GM12878 (cell line): ENCODE results near the gene AGPAT4.

Experiments used
- ATF3 ChIP-seq: IDR thresholded peaks from 2 replicates; pipeline ENCODE4 v1.6.1; 2011; ENCODE audit warnings: low read depth, mild to moderate bottlenecking, low read length, moderate library complexity, borderline replicate concordance; ENCODE audit errors: extremely low read depth
- JUNB ChIP-seq: IDR thresholded peaks from 2 replicates; pipeline ENCODE4 v1.6.1; 2016; ENCODE audit warnings: antibody characterized with exemption, mild to moderate bottlenecking
- JUND ChIP-seq: IDR thresholded peaks from 2 replicates; pipeline ENCODE4 v1.6.1; 2012; ENCODE audit warnings: low read depth, mild to moderate bottlenecking, low read length, improper control_type of control experiment, moderate library complexity
- NFYA ChIP-seq: IDR thresholded peaks from 2 replicates; pipeline ENCODE4 v1.6.1; 2011; ENCODE audit warnings: low read depth, mild to moderate bottlenecking, low read length, improper control_type of control experiment, borderline replicate concordance
- POLR2A ChIP-seq: IDR thresholded peaks from 2 replicates; pipeline ENCODE4 v1.6.1; 2011; ENCODE audit warnings: low read depth, mild to moderate bottlenecking, low read length
- POLR2AphosphoS5 ChIP-seq: IDR thresholded peaks from 2 replicates; pipeline ENCODE4 v1.6.1; 2011; ENCODE audit warnings: mild to moderate bottlenecking, low read length, inconsistent platforms
- SPI1 ChIP-seq: IDR thresholded peaks from 2 replicates; pipeline ENCODE4 v1.6.1; 2011; ENCODE audit warnings: low read depth, mild to moderate bottlenecking, low read length, moderate library complexity, borderline replicate concordance; ENCODE audit not compliant: insufficient read depth
- TF ChIP-seq, protein P1 (sequence below), 3 experiments: IDR thresholded peaks in 2 of 3; conservative IDR thresholded peaks in 1 of 3; 2 replicates each; pipeline ENCODE4 v1.5.1; 2011; ENCODE audit warnings: low read depth in 3 of 3, low read length in 3 of 3, mild to moderate bottlenecking in 3 of 3, control low read depth in 2 of 3, moderate library complexity in 2 of 3, inconsistent platforms in 1 of 3, mixed read lengths in 1 of 3; ENCODE audit not compliant: control insufficient read depth in 2 of 3, insufficient read depth in 1 of 3; ENCODE audit errors: extremely low read depth in 1 of 3

- no peak for TF ChIP-seq POLR2AphosphoS5
- no peak for TF ChIP-seq POLR2A
- no peak for TF ChIP-seq JUND
- TF ChIP-seq JUNB: no peak
- TF ChIP-seq, protein P1, sequence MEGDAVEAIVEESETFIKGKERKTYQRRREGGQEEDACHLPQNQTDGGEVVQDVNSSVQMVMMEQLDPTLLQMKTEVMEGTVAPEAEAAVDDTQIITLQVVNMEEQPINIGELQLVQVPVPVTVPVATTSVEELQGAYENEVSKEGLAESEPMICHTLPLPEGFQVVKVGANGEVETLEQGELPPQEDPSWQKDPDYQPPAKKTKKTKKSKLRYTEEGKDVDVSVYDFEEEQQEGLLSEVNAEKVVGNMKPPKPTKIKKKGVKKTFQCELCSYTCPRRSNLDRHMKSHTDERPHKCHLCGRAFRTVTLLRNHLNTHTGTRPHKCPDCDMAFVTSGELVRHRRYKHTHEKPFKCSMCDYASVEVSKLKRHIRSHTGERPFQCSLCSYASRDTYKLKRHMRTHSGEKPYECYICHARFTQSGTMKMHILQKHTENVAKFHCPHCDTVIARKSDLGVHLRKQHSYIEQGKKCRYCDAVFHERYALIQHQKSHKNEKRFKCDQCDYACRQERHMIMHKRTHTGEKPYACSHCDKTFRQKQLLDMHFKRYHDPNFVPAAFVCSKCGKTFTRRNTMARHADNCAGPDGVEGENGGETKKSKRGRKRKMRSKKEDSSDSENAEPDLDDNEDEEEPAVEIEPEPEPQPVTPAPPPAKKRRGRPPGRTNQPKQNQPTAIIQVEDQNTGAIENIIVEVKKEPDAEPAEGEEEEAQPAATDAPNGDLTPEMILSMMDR (IDR thresholded peaks at IDR 0.05 in 2 of 3, conservative IDR thresholded peaks at IDR 0.05 in 1 of 3; ENCODE audit: control insufficient read depth in 2 of 3, extremely low read depth in 1 of 3, insufficient read depth in 1 of 3, low read depth in 3 of 3, low read length in 3 of 3): no peak
- TF ChIP-seq ATF3: no peak
- TF ChIP-seq NFYA: no peak
- no peak for TF ChIP-seq SPI1
These were observed 28.5 kb downstream of the AGPAT4 start for GRCh38 chr6:161245363-161245762.
